Upper lobe of left lung (tissue), 4 donors: ENCODE results near the gene PPP1R2.

Experiments used
- EP300 ChIP-seq, 4 donors: sonication (generic); formaldehyde crosslinking; IDR thresholded peaks; one replicate each; pipeline ENCODE4 v1.5.1; 2017; ENCODE audit warnings: antibody characterized with exemption in 4 of 4, control low read depth in 2 of 4
- POLR2A ChIP-seq, 4 donors: fragments of 450-650 bp; IDR thresholded peaks; one replicate each; pipeline ENCODE4 v1.5.1; 2016 to 2017; ENCODE audit warnings: antibody characterized with exemption in 4 of 4, mild to moderate bottlenecking in 2 of 4
- POLR2AphosphoS5 ChIP-seq, 2 donors: sonication (generic); formaldehyde crosslinking; IDR thresholded peaks; one replicate each; pipeline ENCODE4 v1.5.1; 2017; ENCODE audit warnings: antibody characterized with exemption in 2 of 2
- TF ChIP-seq, protein P1 (sequence below), 6 experiments: fragments of 450-650 bp in 4 of 6; fragments of 200-600 bp in 2 of 6; sonication (generic) in 2 of 6; IDR thresholded peaks; one replicate each; pipeline ENCODE4 v1.5.1; 2016 to 2019; ENCODE audit warnings: antibody characterized with exemption in 6 of 6

DNA sequence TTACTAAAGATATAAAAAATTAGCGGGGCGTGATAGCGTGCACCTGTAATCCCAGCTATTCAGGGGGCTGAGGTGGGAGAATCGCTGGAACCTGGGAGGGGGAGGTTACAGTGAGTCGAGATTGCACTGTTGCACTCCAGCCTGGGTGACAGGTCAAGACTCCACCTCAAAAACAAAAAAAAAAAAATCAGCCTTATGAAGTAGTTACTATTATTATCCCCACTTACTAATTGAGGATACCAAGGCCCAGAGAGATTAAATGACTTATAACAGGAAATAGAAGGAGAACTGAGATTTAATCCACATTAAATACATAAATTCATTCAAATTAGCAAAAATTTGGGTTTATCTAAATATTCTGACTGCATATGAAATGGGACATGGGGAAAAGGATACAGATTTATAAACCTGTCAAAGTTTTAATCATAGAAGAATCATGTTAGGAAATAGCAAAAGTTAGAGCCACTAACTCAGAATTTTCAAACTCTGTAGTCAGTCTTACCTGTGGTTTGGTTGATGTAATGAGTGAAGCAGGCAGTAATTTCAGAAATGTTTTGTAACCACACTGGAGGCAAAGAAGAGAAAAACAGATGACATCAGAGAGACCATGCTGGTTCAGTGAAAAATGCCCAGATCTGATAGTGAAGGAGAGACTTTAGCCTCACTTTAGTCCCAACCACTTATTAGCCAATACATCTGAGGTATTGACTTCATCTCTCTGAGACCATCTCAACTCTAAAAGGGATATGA lies 75.3 kb downstream of the PPP1R2 start:
- TF ChIP-seq, protein P1, sequence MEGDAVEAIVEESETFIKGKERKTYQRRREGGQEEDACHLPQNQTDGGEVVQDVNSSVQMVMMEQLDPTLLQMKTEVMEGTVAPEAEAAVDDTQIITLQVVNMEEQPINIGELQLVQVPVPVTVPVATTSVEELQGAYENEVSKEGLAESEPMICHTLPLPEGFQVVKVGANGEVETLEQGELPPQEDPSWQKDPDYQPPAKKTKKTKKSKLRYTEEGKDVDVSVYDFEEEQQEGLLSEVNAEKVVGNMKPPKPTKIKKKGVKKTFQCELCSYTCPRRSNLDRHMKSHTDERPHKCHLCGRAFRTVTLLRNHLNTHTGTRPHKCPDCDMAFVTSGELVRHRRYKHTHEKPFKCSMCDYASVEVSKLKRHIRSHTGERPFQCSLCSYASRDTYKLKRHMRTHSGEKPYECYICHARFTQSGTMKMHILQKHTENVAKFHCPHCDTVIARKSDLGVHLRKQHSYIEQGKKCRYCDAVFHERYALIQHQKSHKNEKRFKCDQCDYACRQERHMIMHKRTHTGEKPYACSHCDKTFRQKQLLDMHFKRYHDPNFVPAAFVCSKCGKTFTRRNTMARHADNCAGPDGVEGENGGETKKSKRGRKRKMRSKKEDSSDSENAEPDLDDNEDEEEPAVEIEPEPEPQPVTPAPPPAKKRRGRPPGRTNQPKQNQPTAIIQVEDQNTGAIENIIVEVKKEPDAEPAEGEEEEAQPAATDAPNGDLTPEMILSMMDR (IDR thresholded peaks at IDR 0.05), result no peak
- TF ChIP-seq POLR2A (IDR thresholded peaks at IDR 0.05) (no peak), POLR2AphosphoS5 (IDR thresholded peaks at IDR 0.05) (no peak), EP300 (IDR thresholded peaks at IDR 0.05) (no peak)
